A549 treated with AZD9567 at 1 μM for 4 hours (cell line): ENCODE measurements around the gene FBRSL1. TPM values are rescaled to one million over a fixed set of nuclear protein-coding genes. Genes with fewer than 3 reads are reported as not detected.

Experiments used
- total RNA-seq: library from RNA; stranded (reverse); fragments of 200-300 nt; extraction: Qiagen RNA extraction; gene quantifications from 5 replicates; pipeline ENCODE4 v1.2.3, GENCODE V29; 2022; ENCODE audit not compliant: insufficient read depth

Gene FBRSL1
- 72.1 to 90.2 TPM (median 80.1 TPM) in 5 replicates for total RNA-seq

GRCh38 chr12:132489602-132490266 is at the start of gene FBRSL1:
TSS of gene FBRSL1 (plus strand) at chr12:132490151.

Other genes starting within 250 kb of the FBRSL1 start
- gene GALNT9, start 160.6 kb upstream of the FBRSL1 start, total RNA-seq = 3.6 to 6.0 TPM (median 4.2 TPM) in 5 replicates
- not detected in 5 replicates for gene LRCOL1, start 120.4 kb downstream of the FBRSL1 start, total RNA-seq
- 0.07 TPM in 1 of 5 replicates, not detected in the others for gene P2RX2, start 128.6 kb downstream of the FBRSL1 start, total RNA-seq
- gene POLE, start 197.2 kb downstream of the FBRSL1 start, total RNA-seq = 35.0 to 53.7 TPM (median 51.3 TPM) in 5 replicates
- 22.3 to 33.9 TPM (median 31.8 TPM) in 5 replicates for gene PXMP2, start 197.4 kb downstream of the FBRSL1 start, total RNA-seq
- 52.0 to 60.4 TPM (median 56.9 TPM) in 5 replicates for gene PGAM5, start 220.7 kb downstream of the FBRSL1 start, total RNA-seq